ENCODE results near the gene AMMECR1.

The AMMECR1 gene

DNA sequence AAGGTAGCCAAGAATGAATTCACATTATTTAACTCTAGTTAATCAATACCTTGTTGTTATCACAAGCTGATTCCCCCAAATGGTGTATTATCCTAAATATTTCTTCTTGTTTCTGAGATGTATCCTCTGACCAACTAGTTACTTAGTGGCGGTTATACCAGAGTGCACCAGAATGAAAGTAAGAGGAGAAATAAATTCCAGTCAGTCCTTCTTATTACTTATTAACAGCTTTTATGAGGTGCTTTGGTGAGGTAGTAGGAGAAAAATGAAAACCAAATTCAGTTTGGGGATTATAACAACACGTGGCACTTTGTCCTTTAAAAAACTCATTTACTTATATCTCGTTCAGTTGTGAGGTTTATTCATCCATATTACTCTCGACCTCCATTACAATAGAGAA, 101.9 kb downstream of the AMMECR1 start:
- no peak for DNase-seq
- intact Hi-C loops (cut with DNase I) = no loop called here

DNA sequence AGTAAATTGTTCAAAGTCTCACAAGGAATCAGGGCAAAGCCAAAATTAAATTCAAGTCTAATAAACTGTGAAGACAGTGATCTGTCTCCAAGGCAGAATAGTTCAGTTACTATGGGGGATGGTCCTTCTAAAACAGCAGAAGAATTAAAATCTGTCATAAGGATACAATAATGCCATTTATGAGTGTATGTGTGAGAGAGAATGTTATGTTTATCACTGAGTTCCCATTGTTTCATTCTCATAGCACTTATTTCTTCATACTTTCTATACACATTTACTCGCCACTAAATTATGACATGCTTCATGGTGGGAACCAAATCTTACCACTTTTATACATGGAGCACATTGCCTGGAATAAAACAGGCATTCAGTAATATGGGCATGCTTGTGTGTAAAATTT, 102.5 kb downstream of the AMMECR1 start:
- DNase-seq = no peak
- intact Hi-C loops (cut with DNase I) = no loop called here

DNA sequence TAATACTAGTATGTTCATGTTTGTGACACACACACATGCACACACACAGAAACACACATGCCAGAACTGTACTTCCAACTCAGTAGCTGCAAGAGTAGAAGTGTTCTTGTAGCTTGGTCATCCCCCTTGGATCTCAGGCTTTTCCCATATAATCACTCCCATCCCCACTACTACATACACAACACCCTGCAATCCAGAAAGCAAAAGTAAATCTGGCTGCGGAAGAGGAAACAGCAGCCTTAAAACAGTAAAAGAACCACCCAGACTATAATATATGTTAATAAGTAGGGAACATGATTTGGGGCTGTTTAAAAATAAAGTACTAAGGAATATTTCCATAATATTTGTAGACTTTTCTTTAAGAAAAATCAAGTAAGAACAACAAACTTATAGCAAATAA, 103.2 kb downstream of the AMMECR1 start:
- no peak for DNase-seq

DNA sequence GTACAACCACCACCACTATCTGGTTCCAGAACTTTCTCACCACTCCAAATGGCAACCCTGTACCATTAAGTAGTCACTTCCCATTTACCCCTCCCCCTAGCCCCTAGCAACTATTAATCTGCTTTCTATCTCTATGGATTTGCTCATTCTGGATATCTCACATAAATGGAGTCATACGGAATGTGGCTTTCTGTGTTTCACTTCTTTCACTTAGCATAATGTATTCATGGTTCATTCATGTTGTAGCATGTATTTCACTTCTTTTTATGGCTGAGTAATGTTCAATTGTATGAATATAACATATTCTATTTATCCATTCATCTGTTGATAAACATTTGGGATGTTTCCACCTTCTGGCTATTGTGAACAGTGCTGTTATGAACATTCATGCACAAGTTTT, 104.7 kb downstream of the AMMECR1 start:
- DNase-seq = no peak
- intact Hi-C loops (cut with DNase I) = no loop called here

More for the DNA sequence above, 103.2 kb downstream of the AMMECR1 start:
- intact Hi-C loops (cut with DNase I) = no loop called here

DNA sequence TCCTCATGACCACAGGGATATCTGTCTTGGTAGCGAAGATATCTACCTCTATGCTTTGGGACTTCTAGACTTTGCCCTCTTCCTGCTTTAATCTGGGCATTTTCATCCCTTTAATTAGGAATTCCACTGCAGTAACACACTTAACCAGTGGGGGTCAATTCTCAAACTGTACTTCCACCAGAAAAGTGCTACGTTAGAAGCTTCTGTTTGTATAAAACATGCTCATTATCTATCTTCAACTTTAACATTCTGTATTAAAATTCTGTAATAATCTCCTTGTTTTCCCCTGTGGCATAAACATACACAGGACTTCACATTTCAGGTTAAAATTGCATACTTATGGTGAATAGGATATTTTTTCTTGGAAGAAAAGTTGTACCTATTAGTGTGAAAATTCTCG, 105.6 kb downstream of the AMMECR1 start:
- DNase-seq = no peak
- intact Hi-C loops (cut with DNase I) = no loop called here

DNA sequence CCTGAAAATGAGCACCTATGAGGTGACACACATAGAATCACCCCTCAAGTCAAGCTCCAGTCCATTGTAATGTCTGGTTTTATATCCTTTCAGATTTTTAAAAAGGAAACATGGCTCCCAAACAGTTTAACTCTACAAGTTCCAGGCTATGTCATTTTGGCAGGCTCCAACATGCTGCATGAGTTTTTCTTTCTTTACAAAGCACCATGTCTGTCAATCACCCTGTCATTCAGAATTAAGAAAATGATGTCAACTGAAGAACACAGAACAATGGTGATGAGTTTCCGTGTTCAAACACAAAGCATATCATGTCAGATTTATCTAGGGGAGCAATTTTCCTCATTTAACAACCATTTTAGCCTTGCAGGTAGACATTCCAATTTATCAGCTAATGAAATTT, 106.5 kb downstream of the AMMECR1 start:
- DNase-seq = no peak
- intact Hi-C loops (cut with DNase I) = no loop called here

DNA sequence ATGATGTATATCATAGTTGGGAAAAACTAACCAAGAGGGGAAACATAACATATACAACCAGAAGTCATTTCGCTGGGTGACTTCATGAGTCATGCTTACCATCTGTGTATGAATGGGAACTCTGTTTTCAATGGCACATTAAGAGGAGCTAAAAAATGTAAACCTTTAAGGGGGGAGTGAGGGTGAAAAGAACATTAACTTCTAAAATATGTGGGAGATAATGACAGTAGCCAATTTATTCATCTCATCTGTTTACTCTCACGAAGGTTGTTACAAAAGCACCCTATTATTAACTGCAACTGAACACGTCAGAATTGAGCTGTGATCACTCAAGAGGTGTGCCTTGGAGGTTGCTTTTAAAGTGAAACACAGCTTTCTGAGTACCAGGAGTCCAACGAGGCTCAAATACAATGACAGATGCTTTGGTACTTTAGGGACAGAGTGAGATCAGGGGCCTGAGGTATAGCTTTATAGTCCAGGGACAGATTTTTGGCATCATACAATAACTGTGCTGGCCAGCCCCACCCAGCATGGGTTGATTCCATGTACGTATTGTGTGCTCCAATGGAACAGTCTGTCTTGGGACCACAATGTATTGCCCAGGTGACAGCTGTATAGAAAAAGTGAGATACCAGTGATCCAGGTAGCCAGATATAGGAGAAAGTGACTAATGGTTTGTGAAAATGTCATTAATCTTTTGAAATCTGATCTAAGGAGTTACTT, 107.3 kb downstream of the AMMECR1 start:
- DNase-seq = no peak
- intact Hi-C loops (cut with DNase I) = no loop called here

DNA sequence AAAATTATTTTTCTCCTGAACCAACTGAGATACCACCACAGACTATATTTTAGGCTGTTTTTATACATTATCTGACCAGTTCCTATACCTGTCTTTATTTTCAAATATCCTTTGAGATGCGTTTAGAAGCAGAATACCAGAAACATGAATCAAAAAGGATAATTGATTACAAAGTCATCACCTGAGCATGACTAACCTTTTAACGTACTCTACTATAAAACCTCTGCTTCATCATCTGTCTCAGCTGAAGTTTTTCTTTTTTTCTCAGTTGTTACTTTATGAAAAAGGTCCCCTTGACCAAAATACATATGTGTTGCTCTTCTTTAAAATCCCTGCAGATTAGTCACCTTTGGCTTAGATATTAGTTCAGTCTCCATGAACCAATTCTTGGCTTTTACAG, 109.8 kb downstream of the AMMECR1 start:
- intact Hi-C loops (cut with DNase I) = no loop called here
- no peak for DNase-seq

DNA sequence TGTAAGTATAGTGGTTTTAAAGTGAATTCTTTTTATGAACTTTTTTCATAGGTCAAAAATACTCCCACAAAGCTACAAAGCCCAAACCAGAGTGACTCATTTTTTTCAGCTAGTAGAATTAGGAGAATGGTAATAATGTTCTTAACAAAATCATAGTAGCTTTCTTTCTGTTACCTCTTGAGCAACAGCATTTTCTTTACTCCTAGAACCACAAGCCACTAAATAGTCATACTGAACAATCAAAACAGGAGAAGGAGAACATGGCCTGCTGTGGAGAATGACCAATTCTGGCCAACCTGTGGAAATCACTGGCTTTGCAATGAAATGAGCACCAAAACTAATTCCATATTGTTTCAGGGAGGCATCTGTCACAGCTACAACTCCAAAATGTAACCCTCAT, 112.9 kb downstream of the AMMECR1 start:
- no peak for DNase-seq
- intact Hi-C loops (cut with DNase I) = no loop called here

DNA sequence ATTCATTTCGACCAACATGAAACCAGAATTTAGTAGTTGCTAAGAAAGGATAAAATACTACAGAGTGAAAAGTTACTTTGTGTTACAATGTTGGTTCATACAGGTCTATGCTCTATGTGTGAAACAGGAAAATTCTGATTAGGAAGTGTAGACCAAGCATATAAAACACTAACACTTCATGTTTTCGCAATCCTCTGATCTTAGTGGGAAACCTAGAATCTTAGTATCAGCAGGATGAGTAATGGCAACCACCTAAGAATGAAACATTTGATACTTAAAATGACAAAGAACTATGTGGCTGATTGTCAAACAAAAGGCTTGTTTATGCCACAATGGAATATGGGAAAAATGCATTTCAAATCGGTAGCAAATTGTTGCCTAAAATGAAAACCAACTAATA, 116.1 kb downstream of the AMMECR1 start:
- intact Hi-C loops (cut with DNase I) = no loop called here
- no peak for DNase-seq

DNA sequence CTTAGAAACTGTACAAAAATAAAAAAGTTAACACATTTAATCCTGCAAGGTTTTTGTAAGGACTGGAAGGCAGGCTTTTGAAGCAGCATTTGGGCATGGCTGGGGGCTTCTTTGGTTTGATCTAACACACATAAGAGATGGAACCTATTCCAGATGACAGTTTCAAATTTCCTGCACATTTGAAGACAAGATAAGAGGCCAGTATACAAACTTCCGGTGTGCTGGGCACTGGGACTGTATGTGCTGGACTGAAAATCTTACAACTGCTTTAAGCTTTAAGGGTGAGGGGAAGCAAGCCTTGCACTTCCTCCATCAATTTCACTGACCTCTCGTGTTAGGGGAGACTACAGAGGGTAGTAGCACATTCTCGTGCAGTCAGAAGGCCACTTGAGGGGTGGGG, 122.9 kb downstream of the AMMECR1 start:
- intact Hi-C loops (cut with DNase I) = no loop called here

DNA sequence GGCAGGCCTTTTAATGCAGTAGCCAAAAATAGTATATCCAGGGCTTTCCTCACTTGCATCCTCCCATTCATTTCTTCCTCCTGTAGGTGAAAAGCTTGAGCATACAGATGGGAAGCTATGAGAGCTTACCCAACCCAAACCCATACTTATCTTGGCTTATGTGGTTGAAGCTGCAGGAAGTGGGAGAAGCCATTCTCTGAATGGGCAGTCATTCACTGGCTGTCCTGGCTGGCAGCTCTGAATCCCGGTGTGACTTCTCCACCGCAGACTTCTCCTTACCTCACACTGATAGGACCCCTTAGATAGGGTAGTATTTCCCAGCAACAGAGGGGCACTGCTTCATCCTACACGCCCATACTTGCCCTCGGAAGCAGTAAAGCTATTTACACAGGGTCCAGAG, 125.4 kb downstream of the AMMECR1 start:
- intact Hi-C loops (cut with DNase I) = no loop called here
- no peak for DNase-seq

More for the DNA sequence above, 122.9 kb downstream of the AMMECR1 start:
- DNase-seq = no peak

DNA sequence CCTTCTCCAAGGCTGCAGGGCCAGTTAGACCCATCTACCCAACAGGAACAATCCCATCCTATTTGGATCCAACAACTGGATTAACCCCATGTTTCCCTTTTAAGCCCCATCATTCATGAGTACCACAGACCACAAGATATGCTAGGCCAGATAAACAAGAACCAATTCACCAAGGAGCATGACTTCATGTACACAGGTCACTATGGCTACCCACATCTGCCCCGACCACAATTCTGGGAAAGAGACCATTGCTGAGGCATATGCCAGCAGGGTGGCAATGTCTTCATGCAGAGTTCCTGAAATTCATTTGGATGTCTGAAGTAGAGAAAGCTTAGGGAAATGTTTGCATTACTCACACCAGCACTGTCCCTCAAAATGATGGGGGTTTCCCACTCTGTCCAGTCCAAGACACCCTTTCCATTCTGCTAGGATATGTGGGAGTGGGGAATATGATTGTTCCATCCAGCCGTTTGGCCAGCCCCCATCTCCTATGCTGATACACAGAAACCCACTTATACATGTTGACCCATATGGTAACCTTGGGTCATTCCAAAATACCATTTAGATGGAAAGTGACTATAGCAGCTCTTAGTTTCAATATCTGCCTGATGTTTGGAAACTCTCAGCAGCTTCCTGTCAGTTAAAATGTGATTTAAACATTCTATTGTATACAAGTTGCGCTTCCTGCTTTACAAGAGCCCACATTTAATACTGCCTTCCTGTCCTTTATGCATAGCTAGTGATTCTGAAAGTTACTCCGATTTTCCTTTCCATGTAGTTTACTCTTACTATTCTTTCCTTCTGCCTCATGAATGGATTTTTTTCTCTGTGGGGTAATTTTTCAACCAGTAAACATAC, 129.0 kb downstream of the AMMECR1 start:
- intact Hi-C loops (cut with DNase I) = no loop called here
- DNase-seq = no peak

DNA sequence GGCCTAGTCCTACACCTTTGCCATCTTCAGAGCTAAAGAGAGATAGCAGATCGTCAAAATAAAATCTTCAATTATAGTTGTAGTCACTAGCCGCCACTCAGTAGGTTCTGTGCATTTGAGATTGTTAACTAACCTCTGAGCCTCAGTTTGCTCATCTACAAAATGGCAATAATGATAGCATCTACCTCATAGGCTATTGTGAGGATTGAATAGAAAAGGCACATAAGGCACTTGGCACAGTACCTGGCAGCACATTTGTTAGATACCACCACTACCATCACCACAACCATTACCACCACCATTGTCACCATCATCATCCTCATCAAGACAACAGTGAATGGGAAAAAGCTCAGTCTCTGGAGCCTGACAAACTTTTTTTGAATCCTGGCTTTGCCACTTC, 134.6 kb downstream of the AMMECR1 start:
- no peak for DNase-seq
- intact Hi-C loops (cut with DNase I) = no loop called here

DNA sequence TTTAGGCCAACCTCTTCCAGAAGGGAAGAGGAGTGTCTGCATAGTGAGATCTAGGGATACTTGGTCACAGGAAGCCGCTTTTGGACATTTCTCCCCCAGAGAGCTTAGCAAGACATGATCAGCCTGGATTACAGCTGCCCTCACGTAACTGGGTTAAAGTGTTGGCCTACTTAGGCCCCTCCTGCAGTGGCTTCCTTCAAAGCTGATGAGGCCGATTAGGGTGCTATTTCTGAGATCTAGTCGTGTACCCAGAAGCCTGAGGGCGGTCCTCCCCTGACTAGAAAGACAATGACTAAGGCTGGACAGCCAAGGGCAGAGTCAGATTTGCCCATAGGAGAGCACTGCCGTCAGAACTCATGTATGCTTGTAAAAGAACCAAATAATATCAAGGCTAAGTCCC, 135.0 kb downstream of the AMMECR1 start:
- no peak for DNase-seq
- intact Hi-C loops (cut with DNase I) = no loop called here

DNA sequence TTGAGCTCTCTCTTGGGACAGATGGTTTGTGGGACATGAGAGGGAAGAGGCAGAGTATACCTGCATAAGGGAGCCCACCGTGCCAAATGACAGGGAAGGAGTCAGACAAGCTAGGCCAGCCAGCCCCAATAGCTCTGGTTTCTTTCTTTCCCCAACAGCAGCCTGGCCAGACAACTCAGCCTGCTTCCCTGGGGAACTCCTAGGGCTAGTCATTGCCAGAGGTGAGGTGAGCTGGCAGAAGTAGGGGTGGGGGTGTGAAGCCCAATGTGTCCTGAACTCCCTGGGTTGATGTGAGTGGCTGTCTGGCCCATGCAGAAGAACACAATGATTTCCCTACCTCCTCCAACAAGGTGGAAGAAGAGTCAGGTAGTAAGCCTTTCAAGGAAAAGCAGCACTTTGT, 135.5 kb downstream of the AMMECR1 start:
- DNase-seq = no peak
- intact Hi-C loops (cut with DNase I) = no loop called here

DNA sequence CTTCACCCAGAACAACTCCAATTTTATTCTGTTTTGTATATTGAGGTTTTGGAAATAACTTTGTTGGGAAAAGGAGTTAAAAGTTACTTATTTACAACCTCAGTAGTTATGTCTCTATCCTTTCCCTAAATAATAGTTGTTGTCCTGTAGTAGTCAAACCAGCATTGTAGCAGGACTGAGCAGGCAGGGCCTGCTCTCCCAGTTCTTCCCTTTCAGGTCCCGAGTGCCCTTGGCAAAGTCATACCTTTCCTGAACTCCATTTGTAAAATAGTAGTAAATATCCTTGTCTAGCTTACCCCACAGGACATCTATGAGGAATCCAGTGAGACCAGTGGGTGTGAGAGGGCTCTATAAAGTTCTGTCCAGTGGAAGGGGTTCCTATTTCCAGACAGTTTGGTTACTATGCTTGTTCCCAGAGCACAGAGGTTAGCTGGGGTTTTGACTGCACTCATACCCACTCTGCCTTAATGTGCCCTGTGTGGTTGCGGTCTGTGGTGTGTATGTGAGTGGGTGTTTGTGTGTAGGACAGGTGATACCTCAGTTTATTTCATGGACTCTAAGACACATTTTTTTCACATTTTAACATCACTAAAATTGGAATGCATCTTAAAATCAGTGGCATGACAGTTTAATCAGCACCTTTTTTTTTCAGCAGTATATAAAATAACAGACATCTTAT, 136.3 kb downstream of the AMMECR1 start:
- intact Hi-C loops (cut with DNase I) = no loop called here
- no peak for DNase-seq

DNA sequence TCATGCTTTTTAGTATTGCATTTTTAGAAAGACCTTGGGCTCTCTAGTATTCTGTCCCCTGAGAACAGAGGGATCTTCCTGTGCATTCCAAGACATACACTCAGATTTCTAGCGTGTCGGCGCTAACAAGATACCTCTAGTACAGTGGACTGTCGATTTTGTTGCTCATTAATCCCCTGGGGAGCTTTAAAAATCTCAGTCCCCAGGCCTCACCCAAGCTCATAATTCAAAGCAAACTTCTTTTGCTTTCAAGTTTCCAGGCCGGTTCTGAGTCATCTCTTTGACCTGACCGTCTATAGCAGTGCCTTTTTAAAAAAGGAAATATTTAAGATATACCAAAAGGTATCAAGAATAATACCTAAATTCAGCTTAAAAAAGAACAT, 137.0 kb downstream of the AMMECR1 start:
- DNase-seq = no peak
- intact Hi-C loops (cut with DNase I) = no loop called here

DNA sequence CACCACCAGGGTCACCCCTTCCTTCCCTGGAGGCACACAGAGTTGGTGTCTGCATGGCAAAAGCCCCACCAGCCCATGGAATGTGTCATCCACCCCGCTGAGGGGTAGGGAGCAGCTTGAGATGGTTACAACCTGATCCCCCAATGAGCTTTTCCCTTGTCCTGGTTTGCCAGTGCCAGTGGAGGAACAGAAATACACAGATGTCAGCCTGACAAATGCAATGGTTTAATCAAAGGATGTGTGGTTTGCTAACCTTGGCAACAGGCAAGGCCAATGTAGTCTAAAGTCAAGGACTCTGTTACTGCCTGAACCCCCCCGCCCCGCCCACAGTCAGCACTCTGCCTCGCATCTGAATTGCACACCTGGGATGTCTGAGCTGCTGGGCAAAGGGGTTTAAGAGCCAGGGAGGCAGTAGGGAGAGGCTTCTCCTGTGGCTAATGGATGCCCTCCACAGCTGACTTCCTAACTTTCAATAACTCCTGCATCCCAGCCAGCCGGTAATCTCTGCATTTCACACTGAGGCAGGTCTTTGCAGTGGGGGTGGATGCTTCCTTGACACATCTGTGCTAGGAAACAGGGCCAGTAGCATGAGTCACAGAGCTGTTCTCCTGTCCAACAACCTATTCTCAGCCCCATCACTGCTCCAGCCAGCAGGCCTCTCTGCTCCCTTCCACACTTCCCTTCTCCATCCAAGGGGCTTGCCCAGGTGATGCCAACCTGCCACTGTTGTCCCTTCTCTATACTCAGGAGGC, 137.5 kb downstream of the AMMECR1 start:
- DNase-seq = peak in 5 of 10 donors; percentile 23 to 83 (median 34)
- intact Hi-C loops (cut with DNase I) = no loop called here

DNA sequence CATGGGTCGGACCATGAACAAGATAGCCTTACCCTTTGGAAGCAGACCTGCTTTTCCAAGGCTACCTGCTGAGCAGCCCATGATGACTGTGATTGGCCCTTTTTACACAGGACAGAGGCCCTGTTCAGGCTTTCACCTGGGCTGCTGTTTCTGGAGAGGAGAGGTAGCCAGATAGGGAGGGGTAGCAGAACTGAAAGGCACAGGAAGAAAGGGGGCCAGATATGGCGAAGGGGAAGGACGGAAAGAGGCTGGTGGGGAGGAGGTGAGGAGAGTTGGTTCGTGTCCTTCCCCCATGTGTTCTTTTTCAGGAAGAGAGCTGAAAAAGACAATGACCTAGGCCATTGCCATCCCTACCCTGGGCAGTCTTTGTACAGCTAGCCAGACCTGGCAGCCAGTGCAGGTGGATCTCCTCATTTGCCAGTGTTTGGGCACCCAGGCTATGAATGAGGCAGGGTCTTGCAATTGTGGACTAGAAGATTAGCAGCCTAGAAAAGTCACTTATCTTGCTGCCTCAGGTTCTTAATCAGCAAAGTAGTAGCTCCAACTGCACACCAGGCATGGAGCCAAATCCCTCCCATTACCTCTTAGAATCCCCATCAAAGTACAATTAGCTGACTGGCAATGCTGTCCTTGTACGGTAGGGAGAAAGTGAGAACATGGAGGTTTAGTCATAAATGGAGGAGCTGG, 139.6 kb downstream of the AMMECR1 start:
- DNase-seq = no peak
- intact Hi-C loops (cut with DNase I) = no loop called here

All from posterior cingulate gyrus (tissue), 11 donors.